Panc1 (cell line): Measurements from ENCODE around the gene GRPEL2. TPM values are rescaled to one million over a fixed set of nuclear protein-coding genes. Genes with fewer than 3 reads are reported as not detected.

Experiments
- ATAC-seq: fragments of 200-7000 bp; cut with Tn5 transposase; 2 replicates; pipeline ENCODE4 v1.9.1; 2020; ENCODE audit warnings: mild to moderate bottlenecking, moderate library complexity
- BruUV-seq: library from RNA; stranded (reverse); fragments of 400-500 nt; replicated peaks from 2 replicates; lab custom pipeline; 2021; lab: Mats Ljungman, UMichigan
- CTCF ChIA-PET: fragments of 300-600 bp; sonication (Branson Sonifier 250); formaldehyde crosslinking; loops from one replicate; lab custom pipeline; 2022; ENCODE audit warnings: antibody characterized with exemption; lab: Charles Lee
- POLR2A ChIA-PET: fragments of 300-600 bp; sonication (Branson Sonifier 250); formaldehyde crosslinking; loops from one replicate; lab custom pipeline; 2022; ENCODE audit warnings: antibody characterized with exemption; lab: Charles Lee
- DNase-seq: peaks from one replicate; pipeline ENCODE4 v3.0.0-alpha.2; 2010; ENCODE audit warnings: low read depth, low spot score
- H3K27ac ChIP-seq: 2 replicates; pipeline ENCODE4 v1.5.1; 2011; ENCODE audit warnings: mild to moderate bottlenecking, low read length, inconsistent platforms
- H3K27me3 ChIP-seq: fragments of 200-500 bp; sonication (Bioruptor generic); 2 replicates; pipeline ENCODE4 v1.6.0; 2014; ENCODE audit warnings: low read length, inconsistent platforms; ENCODE audit not compliant: control insufficient read depth, insufficient read depth
- H3K36me3 ChIP-seq: fragments of 200-500 bp; sonication (Bioruptor generic); 2 replicates; pipeline ENCODE4 v1.5.1; 2014; ENCODE audit warnings: inconsistent platforms, mild to moderate bottlenecking, low read length, moderate library complexity; ENCODE audit not compliant: control insufficient read depth, insufficient read depth
- H3K4me1 ChIP-seq: 2 replicates; pipeline ENCODE4 v1.5.1; 2011; ENCODE audit warnings: inconsistent platforms, mild to moderate bottlenecking, low read length, moderate library complexity; ENCODE audit not compliant: control insufficient read depth, insufficient read depth
- H3K4me3 ChIP-seq, 2 experiments: 2 replicates each; pipeline ENCODE4 v1.5.1; 2011 to 2012; ENCODE audit warnings: low read depth in 2 of 2, low read length in 2 of 2, mild to moderate bottlenecking in 2 of 2, inconsistent platforms in 1 of 2, moderate library complexity in 1 of 2
- H3K9me3 ChIP-seq: fragments of 200-500 bp; sonication (Bioruptor generic); 2 replicates; pipeline ENCODE4 v1.5.1; 2014; ENCODE audit warnings: low read depth, mild to moderate bottlenecking, inconsistent platforms, low read length, moderate library complexity; ENCODE audit not compliant: control insufficient read depth, insufficient read depth
- POLR2AphosphoS5 ChIP-seq: IDR thresholded peaks from 2 replicates; pipeline ENCODE4 v1.6.1; 2012; ENCODE audit warnings: mild to moderate bottlenecking, low read depth, low read length, moderate library complexity
- SIN3A ChIP-seq: IDR thresholded peaks from 2 replicates; pipeline ENCODE4 v1.6.1; 2012; ENCODE audit warnings: low read depth, mild to moderate bottlenecking, low read length, moderate library complexity, borderline replicate concordance; ENCODE audit not compliant: insufficient read depth
- TCF7L2 ChIP-seq: IDR thresholded peaks from 2 replicates; pipeline ENCODE4 v1.6.1; 2011; ENCODE audit warnings: mild to moderate bottlenecking, low read depth, low read length, inconsistent platforms
- in situ Hi-C: cut with HindIII; loops from 2 replicates; pipeline ENCODE4 v1.10.0; 2016; ENCODE audit warnings: low sequenced_read_pairs, low pct_unique_long_range_greater_than_20kb
- intact Hi-C: fragments of 100-400 bp; cut with micrococcal nuclease; formaldehyde crosslinking; loops from one replicate; pipeline ENCODE4 v1.10.0; 2022; ENCODE audit not compliant: unreplicated experiment
- total RNA-seq: library from RNA; stranded (reverse); gene quantifications from one replicate; pipeline ENCODE4 v1.2.1, GENCODE V29; 2021; ENCODE audit not compliant: unreplicated experiment
- TF ChIP-seq, protein P1 (sequence below): fragments of 450-650 bp; IDR thresholded peaks from 2 replicates; pipeline ENCODE4 v1.5.1; 2017; ENCODE audit warnings: mild to moderate bottlenecking
- TF ChIP-seq, protein P2 (sequence below), 2 experiments: IDR thresholded peaks; 2 replicates each; pipeline ENCODE4 v1.6.1; 2011 to 2012; ENCODE audit warnings: low read depth in 2 of 2, control low read depth in 1 of 2, low read length in 1 of 2, mild to moderate bottlenecking in 1 of 2, moderate library complexity in 1 of 2; ENCODE audit not compliant: insufficient read depth in 1 of 2

The GRPEL2 gene
- total RNA-seq, 1 experiment from 2014 or later = 30.1 TPM

DNA sequence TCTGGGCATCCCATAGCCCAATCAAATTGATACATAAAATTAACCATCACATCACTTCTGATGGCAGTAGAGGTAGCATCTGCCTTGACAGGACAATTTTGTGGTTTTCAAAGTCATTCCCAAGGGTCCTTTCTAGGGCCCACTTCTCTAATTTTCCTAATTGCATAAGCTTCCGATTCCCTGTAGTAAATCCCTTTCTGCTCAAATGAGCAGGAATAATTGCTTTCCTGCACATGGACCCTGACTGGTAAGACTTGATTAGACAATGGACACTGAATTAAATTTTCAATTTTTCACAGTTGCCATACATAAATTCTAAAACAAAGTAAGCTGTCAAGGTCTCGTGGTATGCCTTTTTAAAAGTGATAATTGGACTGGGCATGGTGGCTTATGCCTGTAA, 55.8 kb downstream of the GRPEL2 start:
- BruUV-seq = no TSS peak
- in situ Hi-C loops = no loop called here
- CTCF ChIA-PET = no interaction called here

DNA sequence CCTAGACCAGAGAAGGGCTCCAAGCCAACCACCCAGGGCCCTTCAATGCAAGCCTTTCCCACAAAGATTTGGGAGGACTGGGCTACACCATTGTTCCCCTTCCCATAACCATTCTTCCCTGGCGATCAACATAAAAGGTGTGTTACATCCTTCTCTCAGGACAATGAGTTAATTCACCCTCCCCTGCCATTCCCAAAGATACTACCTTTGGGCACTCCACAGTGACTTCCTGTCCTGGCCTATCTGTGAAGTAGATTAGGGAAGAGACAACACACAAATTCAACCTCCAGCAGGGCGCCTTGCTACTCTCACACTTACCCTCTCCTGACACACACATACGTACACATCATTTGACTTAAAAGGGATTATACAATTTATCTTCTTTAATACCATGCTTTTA, 57.0 kb downstream of the GRPEL2 start:
- no peak overlapping the region for H3K27ac ChIP-seq
- ATAC-seq = no peak
- H3K9me3 ChIP-seq = no peaks in the 10 kb centered on the region
- ChIA-PET CTCF (no interaction called here), POLR2A (no interaction called here)
- no peaks in the 10 kb centered on the region for H3K36me3 ChIP-seq
- TF ChIP-seq, protein P1, sequence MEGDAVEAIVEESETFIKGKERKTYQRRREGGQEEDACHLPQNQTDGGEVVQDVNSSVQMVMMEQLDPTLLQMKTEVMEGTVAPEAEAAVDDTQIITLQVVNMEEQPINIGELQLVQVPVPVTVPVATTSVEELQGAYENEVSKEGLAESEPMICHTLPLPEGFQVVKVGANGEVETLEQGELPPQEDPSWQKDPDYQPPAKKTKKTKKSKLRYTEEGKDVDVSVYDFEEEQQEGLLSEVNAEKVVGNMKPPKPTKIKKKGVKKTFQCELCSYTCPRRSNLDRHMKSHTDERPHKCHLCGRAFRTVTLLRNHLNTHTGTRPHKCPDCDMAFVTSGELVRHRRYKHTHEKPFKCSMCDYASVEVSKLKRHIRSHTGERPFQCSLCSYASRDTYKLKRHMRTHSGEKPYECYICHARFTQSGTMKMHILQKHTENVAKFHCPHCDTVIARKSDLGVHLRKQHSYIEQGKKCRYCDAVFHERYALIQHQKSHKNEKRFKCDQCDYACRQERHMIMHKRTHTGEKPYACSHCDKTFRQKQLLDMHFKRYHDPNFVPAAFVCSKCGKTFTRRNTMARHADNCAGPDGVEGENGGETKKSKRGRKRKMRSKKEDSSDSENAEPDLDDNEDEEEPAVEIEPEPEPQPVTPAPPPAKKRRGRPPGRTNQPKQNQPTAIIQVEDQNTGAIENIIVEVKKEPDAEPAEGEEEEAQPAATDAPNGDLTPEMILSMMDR = no peak
- TF ChIP-seq SIN3A (no peak), POLR2AphosphoS5 (no peak), TCF7L2 (no peak)
- TF ChIP-seq, protein P2, sequence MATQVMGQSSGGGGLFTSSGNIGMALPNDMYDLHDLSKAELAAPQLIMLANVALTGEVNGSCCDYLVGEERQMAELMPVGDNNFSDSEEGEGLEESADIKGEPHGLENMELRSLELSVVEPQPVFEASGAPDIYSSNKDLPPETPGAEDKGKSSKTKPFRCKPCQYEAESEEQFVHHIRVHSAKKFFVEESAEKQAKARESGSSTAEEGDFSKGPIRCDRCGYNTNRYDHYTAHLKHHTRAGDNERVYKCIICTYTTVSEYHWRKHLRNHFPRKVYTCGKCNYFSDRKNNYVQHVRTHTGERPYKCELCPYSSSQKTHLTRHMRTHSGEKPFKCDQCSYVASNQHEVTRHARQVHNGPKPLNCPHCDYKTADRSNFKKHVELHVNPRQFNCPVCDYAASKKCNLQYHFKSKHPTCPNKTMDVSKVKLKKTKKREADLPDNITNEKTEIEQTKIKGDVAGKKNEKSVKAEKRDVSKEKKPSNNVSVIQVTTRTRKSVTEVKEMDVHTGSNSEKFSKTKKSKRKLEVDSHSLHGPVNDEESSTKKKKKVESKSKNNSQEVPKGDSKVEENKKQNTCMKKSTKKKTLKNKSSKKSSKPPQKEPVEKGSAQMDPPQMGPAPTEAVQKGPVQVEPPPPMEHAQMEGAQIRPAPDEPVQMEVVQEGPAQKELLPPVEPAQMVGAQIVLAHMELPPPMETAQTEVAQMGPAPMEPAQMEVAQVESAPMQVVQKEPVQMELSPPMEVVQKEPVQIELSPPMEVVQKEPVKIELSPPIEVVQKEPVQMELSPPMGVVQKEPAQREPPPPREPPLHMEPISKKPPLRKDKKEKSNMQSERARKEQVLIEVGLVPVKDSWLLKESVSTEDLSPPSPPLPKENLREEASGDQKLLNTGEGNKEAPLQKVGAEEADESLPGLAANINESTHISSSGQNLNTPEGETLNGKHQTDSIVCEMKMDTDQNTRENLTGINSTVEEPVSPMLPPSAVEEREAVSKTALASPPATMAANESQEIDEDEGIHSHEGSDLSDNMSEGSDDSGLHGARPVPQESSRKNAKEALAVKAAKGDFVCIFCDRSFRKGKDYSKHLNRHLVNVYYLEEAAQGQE (IDR thresholded peaks at IDR 0.05; ENCODE audit: insufficient read depth in 1 of 2, low read depth in 2 of 2, low read length in 1 of 2) = no peak
- in situ Hi-C loops = no loop called here
- H3K4me1 ChIP-seq = no peaks in the 10 kb centered on the region
- intact Hi-C loops = no loop called here
- DNase-seq = no peak
- no TSS peak for BruUV-seq
- H3K4me3 ChIP-seq = no peak overlapping the region
- H3K27me3 ChIP-seq = no peaks in the 10 kb centered on the region

More for the DNA sequence above, 55.8 kb downstream of the GRPEL2 start:
- Histone ChIP-seq H3K4me3 (no peak overlapping the region), H3K27me3 (no peaks in the 10 kb centered on the region), H3K4me1 (no peaks in the 10 kb centered on the region), H3K36me3 (no peaks in the 10 kb centered on the region), H3K27ac (no peak overlapping the region), H3K9me3 (no peaks in the 10 kb centered on the region)
- TF ChIP-seq, protein P2 (IDR thresholded peaks at IDR 0.05; ENCODE audit: insufficient read depth in 1 of 2, low read depth in 2 of 2, low read length in 1 of 2) = no peak
- TF ChIP-seq POLR2AphosphoS5 (no peak), TCF7L2 (no peak), SIN3A (no peak)
- TF ChIP-seq, protein P1 = no peak
- POLR2A ChIA-PET = interaction anchor here (0.6 kb wide), 1 partner anchor 11 kb away, joined by 3 read pairs; no protein-coding TSS in a partner anchor
- intact Hi-C loops = no loop called here
- DNase-seq = no peak
- no peak for ATAC-seq

Other genes starting within 250 kb of the GRPEL2 start
- gene ABLIM3, start 204.0 kb upstream of the GRPEL2 start, total RNA-seq = 12.9 TPM
- 15.2 TPM for gene AFAP1L1, start 73.6 kb upstream of the GRPEL2 start, total RNA-seq
- gene PCYOX1L, start 12.5 kb downstream of the GRPEL2 start, total RNA-seq = 7.0 TPM
- gene IL17B, start 33.8 kb downstream of the GRPEL2 start, total RNA-seq = not detected
- gene CSNK1A1, start 205.9 kb downstream of the GRPEL2 start, total RNA-seq = 287 TPM
- gene ARHGEF37, start 236.0 kb downstream of the GRPEL2 start, total RNA-seq = 3.2 TPM